Esophagus mucosa (tissue), 1 donor: Measurements from ENCODE around the gene RBBP8NL. TPM values are rescaled to one million over a fixed set of nuclear protein-coding genes. Genes with fewer than 3 reads are reported as not detected.
A peak's percentile ranks its signal among the peaks of the same experiment; 100 is the strongest.

ENCODE experiments used
- ATAC-seq: fragments of 200-7000 bp; cut with Tn5 transposase; one replicate; pipeline ENCODE4 v1.9.1; 2020
- total RNA-seq: library from RNA; stranded (reverse); gene quantifications from one replicate; pipeline ENCODE4 v1.2.4, GENCODE V29; 2023
- donor health status: DM: yes; HTN: yes; CAD: no.

The RBBP8NL gene
- total RNA-seq, 1 donor from 2014 or later, result 5.1 TPM

DNA sequence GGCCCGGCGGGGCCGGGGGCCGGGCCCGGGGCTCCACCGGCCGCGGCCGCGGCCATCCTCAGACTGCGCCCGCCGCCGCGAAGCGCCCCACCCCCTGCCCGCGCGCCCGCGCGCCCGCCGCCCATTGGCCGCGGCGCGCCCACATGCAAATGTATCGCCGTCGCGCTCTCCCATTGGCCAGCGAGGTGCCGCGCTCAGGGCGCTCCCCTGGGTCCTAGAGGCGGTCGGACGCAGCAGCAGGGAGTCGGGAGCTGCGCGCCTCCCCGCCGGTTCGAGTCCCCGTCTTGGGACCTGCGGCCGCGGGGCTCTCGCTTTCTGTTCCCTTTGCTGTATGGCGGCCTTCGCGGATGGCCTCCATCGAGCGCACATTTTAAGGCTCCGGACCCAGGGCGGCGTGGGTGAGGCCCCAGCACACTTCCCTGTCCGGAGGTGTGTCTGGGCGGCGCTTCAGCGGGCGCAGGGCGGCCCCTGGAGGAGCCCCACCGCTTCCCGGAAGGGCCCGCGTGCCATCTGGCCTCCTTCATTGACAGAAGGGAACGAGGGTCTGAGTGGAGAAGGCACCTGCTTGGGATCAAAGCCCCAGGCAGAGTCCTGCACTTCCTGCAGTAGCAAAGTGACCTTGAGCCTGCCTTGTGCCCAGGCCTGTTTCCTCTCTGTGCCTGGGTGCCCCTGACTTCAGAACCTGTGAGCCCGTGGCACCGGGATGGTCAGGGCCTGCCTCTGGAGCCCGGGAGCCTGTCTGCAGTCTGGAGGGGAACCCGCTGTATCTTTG lies 19.9 kb downstream of the RBBP8NL start, which contains the start of gene CABLES2:
Gene CABLES2 (minus strand): TSS at position 65 of the 772 bp plus-strand sequence. CDS start 9 bp downstream, at position 56.
- ATAC-seq, result peak; percentile 85

DNA sequence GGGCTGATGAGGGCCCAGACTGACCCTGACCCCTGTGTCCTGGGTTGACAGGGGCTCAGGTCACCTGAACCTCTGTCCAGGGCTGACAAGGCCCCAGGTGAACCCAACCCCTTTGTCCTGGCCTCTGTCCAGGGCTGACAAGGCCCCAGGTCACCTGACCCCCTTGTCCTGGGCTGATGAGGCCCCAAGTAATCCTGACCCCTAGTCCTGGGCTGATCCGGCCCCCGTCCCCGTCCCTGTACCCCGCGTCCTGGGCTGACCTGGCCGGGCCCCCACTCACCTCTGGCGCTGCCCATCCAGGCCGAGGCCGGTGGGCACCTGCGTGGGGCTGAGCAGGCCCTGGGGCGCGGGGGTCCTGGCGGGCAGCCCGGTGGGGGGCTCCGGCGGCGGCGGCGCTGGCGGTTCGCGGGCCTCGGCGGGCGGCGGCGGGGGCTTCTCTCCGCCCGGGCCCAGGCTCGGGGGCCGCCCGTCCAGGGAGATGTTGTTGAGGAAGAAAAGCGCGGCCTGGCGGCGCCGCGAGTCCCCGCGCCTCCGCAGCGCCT lies 20.6 kb downstream of the RBBP8NL start:
- ATAC-seq, result no peak

DNA sequence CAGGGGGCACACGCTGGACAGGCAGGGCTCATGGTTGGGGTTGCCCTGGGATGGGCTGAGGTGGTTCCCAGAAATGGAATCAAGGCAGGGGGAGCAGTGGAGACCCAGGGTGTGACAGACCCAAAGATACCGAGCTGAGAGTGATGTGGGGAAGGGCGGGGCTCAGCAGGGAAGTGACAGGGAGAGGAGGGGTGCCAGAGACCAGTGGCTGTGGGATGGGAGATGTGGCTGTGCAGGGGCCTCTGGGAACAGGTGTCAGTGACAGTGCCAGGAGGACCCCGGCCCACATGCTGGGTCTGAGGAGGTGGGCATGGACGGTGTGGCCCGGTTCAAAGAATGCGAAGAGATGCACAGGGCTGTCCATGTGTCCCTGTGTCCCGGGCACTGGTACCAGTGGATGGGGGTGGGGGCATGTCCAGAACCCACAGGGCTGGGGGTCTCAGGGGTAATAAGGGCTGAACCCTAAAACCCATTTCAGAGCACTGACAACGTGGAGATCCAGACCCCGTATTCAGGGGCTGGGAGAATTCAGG lies 21.3 kb downstream of the RBBP8NL start:
- no peak for ATAC-seq

DNA sequence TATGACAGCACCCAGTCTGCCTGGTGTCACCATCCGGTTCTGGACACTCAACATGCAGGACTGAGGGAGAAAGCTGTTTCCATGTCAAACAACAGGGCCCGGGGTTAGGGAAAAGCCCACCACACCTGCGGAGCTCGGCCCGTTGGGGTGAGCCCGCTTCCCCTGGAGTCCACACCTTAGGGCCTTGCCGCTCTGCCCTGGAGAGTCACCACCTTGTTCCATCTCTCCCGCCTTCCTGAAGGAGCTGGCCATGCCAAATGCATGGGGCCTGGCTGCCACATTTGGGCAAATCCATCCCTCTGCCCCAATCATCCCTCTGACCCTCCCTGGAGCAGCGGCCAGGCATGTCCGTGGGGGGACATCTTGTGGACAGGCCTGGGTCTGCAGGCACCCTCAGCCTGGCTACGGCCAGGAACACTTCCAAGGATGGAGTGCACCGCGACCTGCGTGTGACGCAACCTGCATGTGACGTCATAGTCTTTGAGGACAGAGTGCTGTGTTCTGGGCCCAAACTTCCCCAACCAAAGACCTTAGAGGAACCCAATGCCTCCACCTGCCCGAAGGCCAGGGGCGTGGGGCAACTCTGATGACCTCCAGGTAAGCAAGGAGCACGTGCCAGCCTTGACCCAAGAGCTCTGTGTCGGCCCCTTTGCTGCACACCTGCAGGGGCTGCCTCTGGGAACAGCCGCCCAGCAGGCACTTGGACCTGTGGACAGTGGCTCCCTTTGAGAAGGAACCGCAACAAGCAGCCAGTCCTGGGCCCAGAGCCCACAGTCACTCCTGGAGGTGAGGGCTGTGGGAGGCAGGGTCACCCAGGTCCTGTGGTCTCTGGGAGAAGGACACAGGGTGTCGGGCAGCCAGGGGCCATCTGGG lies 22.0 kb downstream of the RBBP8NL start:
- ATAC-seq, result no peak

DNA sequence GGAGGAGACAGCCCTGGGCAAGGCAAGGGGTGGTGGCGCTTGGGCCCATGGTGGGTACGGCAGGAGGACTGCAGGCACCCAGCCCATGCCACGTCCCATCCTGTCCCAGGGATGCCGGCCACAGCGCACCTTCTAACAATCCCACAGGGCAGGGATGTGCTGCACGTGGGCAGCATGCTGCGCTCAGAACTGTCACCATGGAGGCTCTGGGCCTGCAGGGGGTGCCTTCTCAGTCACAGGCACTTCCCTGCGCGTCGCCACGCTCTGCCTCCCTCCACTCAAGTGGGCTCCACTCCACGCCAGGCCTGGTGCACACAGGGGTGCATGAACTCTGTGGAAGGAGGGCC lies 22.6 kb downstream of the RBBP8NL start:
- no peak for ATAC-seq

DNA sequence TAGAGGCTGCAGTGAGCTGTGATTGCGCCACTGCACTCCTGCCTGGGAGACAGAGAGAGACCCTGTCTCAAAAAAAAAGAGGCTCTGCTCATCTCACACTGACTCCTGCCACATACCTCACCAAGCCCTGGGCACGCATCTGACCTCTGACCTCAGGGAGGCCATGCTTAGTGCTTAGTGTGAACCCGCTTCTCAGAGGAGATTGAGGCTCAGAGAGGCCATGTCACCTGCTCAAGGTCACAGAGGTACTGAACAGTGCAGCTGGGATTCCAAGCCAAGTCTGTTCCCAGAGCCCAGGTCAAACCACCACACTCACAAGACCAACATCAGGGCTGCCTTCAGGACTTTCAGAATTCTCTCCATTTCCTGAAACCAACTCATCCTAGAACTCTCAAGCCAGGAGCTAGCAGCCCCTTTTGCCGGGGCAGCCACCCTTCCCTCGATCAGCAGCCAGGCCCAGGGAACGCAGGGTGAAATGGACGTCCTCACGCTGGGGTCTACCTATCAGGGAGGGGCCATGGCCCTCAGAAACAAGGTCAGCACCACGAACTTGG lies 23.1 kb downstream of the RBBP8NL start:
- no peak for ATAC-seq

DNA sequence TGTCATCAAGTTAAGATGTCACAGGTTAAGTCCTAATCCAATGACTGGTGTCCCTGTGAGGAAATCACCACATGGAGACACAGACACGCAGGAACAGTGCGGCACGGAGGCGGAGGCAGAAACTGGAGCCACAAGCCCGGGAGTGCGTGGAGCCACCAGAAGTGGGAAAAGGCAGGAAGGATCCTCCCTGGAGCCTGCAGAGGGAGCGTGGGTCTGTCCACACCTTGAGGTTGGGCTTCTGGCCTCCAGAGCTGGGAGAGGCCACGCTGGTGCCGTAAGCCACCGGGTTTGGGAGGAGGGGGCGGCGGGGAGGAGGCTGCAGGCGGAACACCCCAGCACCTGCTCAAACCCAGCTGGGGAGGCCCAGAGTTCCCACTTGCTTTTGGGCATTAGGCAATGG lies 24.0 kb downstream of the RBBP8NL start:
- ATAC-seq, result no peak

DNA sequence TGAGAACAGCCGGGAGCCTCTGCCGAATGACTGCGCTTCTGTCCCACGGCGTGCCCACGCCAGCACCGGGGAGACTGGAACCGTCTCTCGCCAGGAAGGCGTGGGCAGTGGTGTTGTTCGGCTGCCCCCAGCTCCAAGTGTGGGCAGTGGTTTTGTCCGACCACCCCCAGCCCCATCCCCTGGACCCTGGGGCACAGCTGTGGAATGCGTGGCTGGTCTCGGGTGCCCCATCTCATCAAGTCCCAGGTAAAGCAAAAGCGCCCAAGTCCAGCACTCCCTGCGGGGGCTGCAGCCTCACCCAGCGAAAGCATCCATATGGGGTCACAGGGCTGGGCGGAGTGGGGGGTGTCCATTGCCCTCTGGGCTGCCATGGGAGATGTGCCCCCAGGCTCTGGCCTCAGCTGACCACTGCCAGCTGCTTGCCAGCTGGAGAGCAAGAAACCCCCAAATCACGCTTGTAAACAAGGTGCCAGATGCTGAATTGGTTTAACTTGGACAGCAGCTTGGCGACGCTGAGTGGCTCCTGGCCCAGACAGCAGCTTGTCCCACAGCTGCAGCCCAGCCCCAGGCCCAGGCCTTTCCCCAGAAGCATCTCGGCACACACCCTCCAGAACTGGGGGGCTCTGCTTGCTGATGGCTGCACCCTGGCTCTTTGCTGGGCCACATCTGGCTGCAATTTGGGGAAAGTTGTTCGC lies 24.7 kb downstream of the RBBP8NL start:
- ATAC-seq, result no peak

DNA sequence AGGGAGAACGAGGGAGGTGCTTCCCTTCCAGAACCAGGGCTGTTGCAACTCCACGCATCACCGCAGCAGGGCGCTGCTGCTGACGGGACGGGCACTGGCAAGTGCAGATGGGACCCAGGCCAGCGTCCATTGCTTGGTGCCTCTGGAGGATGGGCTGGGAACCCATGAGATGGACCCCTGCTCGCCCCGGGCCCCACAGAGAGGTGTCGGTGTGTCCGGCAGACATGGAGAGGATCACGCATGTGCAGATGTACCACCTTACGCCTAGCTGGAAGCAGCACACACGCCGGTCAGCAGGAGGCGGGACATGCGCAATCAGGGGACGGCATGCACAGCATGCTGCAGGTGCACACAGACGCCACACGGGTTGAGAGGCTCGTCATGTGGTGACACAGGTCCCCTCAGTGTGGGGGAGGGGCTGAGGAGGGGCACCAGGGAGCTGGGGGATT lies 26.0 kb downstream of the RBBP8NL start:
- ATAC-seq, result no peak

DNA sequence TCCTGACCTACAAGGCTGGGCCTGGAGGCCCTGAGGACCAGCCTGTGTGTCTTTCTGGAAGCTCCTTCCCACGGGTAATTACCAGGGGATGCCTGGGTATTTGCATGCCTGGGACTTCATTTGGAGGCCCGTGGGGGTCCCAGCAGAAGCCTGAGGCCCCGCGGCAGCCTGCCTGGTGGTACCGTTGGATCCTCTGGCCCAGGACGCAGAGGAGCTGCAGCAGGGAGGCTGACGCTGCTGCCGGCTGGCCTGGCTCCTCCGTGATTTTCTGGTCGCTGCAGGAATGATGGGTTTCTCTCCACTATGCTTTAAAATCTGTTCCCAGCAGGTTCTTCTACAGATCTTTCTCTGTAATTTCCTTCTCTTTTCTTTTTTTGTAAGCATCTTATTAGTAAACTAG lies 26.8 kb downstream of the RBBP8NL start:
- no peak for ATAC-seq

DNA sequence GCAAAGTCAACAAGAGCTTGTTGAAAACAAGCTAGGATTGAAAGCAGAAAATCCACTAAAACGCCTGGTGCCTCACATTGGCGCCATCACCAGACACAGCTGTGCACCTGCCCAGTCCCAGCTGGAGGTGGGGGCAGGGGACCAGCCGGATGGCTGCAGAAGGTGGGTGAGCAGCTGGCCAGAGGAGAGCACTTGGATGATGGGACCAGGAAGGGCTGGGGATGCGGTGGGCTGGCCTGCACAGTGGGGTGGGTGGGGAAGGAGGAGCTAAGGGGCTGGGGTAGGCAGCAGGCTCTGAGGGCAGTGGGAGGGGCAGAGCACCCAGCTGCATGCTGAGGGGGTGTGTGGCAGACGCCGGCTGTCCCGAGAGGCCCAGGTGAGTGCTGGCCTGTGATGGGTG lies 27.3 kb downstream of the RBBP8NL start:
- no peak for ATAC-seq

DNA sequence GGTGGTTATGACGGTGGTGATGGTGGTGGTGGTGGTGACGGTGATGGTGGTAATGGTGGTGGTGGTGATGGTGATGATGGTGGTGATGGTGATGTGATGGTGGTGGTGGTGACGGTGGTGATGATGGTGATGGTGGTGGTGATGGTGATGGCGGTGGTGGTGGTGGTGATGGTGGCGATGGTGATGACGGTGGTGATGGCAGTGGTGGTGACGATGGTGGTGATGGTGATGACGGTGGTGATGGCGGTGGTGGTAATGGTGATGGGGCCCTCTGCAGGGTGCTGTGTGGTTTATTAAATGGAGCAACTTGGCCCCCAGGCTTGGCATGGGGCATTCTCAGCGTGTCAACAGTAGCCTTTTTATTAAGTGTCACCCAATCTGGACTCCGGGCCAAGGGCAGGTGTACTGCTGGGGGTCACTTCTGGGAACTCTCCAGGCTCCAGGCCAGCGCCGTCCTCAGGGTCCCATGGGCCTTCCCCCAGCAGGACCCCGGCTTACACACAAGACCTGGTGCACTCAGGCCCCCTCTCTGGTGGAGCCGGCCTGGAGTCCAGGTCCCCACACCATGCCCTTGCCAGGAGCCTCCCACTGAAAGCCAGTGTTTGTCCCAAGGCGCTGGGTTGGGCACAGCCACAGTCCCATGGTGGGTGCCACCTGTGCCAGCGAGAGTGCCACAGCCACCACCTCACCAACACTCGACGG lies 29.1 kb downstream of the RBBP8NL start:
- ATAC-seq, result no peak

DNA sequence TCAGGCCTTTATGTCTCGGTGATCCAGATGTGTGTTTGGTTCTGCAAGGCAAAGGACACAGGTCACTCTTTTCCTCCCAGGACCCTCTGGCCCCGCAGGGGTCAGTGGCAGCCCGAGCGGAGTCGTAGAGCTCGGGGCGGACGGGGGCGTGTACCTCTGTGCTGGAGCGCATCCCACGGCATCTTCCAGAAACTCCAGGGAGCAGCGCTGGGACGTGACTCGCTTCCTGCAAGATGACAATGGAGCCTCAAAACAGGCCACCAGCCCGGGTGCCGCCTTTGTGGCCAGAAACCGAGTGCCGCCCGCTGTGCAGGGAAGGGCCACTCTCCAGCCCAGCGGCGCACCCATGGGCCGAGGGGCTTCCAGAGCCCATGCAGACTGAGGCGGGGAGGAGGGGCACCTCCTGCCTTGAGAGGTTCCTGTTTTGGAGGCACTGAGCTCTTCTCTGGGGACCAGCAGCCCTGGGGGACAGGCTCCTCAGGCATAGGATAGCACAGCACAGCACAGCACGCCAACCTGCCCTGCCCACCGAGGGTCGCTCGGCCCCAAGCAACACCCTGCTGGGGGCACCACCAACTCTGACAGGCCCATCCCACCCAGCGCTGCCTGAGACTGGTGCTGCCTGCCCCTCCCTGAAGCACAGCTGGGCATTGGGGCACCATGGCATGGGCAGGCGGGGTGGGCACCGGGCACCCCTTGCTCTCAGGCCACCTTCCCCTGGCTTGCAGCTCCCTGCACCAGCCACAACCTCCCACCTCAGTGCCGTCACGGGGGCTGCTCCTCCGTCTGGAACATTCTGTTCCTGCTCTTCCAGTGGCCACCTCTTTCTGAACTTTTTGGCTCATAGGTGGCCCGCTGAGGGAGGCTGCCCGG lies 30.7 kb downstream of the RBBP8NL start:
- no peak for ATAC-seq

DNA sequence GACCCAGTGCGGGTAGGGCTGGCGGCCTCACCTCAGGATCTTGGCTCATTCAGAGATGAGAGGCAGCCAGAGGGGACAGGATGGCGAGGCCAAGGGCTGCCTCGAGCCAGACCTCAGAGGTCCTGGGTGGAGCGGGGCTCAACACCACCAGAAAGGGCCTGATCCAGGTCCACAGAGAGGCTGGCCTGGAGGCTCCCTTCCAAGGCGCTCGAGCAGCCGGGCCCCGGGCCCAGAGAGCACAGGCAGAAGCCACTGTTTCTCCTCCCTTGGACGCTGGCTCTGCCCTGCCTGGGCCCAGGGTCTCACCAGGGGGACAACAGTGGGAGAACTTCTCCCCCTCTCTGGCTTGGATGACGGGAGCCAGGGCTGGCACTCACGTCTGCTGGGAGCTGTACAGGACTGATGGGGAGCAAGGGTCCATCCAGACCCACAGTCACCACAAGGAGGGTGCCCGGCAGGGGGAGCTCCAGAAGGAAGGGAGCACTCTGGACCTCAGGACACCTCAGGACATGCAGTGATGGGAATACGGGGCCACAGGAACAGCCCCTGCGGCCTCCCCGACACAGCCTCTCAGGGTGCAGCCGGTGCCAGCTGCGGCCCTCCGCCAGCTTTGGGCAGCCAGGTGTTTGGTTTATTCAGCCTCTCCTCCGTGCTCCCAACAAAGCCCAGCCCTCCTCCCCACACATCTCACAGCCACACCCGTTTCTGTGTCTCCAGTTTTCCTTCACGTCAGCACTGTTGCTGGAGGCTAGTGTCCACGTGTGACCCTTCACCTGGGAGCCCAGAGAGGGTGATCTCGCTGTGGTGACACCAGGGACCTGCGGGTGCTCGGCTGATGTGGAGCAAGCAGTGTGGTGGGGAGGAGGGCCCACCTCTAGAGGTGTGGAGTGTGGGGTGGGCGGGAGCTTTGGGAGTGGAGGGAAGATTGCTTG lies 31.8 kb downstream of the RBBP8NL start:
- peak; percentile 3 for ATAC-seq

DNA sequence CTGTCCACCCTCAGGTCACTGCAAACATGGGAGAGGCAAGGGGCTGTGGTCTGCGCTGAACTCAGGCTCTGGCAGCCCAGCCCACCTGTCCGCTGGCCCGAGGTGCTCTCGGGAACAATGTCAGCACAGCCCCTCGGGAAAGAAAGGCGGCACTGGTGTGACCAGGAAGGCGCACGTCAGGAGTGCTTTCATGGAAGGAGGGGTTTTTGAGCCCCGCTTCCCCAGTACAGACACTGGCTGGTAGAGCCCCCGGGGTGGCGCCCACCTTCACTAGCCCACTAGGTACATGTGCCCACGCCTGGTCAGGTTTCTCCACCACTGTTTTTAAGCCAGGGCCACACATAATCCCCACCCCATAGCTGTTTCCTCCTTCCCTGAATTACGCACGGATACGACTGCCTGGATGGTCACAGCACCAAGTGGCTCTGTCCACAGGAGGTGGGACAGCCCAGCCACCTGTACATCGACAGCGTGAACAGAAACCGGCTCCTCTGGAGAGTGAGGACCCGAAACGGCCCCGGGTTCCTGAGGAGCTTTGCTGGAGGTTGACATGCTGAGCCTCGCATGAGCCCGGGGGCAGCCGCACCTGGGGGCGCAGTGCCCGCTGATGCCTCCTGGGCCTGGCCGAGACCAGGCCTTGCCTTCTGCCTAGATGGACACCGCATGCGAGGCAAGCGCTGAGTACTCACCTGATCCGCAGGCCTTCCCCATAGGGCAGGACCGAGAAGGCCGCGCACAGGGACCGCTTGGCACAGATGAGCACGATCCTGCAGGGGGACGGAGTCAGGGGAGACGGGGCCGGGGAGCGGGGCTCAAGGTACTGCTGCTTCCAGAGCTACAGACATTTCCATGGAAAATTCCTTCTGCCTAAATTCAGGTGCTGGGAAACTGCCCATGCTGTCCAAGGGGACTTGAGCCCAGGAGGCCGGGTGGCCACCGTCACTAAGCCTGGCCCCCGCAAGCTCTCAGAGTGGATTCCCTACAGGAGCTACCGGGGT lies 32.8 kb downstream of the RBBP8NL start:
- ATAC-seq, result no peak

DNA sequence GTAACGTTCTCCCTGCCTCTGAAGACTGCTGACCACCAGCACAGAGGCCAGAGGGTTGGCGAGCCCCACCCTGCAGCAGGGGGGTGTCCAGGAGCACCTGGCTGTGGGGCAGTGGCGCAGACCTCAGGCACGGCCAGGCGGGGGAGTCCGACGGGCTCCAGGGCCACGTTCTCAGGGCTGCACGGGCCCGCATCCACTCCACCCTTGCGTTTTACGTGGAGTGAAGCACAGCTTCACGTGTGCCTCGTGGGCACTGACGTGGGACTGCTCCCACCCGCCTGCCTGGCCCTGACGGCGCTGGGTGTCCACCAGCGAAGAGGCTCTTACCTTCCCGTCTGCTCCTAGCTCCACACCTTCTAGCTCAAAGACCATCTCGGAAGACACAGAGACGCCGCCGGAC lies 33.5 kb downstream of the RBBP8NL start:
- ATAC-seq, result no peak

DNA sequence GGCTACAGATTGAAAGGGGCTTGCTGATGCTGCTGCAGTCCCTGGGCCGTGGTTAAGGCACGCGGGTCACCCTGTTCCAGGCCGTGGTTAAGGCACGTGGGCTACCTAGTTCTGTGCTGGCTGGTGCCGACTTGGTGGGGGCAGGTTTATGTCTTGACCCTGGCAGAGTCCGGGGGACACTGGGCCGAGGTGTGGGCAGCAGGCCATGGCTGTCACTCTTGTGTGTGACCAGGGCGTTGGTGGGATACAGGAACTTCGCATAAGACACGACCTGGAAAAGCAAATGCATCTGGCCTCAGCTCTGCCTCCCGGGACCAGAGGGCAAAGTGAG lies 34.0 kb downstream of the RBBP8NL start:
- ATAC-seq, result no peak

DNA sequence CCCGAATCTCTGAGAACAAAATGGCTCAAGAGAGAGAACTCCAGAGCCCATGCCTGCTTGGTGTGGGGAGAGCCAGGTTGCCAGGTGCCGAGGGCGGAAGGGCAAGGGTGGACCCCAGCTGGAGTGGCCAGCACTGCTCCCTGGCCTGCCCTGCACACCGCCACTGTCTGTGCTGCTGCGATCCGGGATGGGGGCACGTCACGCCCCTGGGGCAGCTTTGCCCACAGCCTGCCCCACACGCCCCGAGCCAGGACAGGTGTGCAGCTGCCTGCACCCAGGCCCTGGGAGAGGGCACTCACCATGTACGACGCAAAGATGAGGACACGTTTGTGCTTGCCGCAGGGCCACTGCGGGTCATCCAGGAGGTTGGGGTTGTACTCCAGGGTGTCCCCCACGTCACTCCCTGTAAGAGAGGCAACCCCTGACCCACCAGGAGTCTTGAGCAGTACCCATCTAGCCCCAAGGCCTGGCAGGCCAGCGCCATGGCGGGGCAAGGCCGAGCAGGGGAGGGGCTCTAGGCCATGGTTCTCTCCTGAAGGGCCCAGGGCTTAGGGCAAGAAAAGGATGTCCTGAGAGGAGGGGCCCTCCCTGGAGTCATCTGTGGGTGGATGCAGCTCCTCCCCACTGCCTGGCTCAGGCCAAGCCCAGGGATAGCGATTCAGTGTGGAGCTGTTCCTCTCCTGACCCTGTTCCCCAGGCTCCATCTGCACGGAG lies 34.6 kb downstream of the RBBP8NL start:
- no peak for ATAC-seq
